Measurements from ENCODE around the gene OLFM3. TPM values are rescaled to one million over a fixed set of nuclear protein-coding genes. Genes with fewer than 3 reads are reported as not detected.

Gene OLFM3
- total RNA-seq, 1 donor from 2014 or later: 0.13 TPM

GRCh38 chr1:101873672-101874071 lies 123.1 kb downstream of the OLFM3 start:
- DNase-seq (ENCODE audit: low read depth): no peak
- TF ChIP-seq, protein P1, sequence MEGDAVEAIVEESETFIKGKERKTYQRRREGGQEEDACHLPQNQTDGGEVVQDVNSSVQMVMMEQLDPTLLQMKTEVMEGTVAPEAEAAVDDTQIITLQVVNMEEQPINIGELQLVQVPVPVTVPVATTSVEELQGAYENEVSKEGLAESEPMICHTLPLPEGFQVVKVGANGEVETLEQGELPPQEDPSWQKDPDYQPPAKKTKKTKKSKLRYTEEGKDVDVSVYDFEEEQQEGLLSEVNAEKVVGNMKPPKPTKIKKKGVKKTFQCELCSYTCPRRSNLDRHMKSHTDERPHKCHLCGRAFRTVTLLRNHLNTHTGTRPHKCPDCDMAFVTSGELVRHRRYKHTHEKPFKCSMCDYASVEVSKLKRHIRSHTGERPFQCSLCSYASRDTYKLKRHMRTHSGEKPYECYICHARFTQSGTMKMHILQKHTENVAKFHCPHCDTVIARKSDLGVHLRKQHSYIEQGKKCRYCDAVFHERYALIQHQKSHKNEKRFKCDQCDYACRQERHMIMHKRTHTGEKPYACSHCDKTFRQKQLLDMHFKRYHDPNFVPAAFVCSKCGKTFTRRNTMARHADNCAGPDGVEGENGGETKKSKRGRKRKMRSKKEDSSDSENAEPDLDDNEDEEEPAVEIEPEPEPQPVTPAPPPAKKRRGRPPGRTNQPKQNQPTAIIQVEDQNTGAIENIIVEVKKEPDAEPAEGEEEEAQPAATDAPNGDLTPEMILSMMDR (IDR thresholded peaks at IDR 0.05; ENCODE audit: insufficient read depth, low read length, poor library complexity, severe bottlenecking): no peak

GRCh38 chr1:101859941-101860340 lies 136.8 kb downstream of the OLFM3 start:
- H3K36me3 ChIP-seq (ENCODE audit: control insufficient read depth, insufficient read depth, low read length): no peaks in the 10 kb centered on the region
- no peak for DNase-seq (ENCODE audit: low read depth)
- H3K4me3 ChIP-seq (ENCODE audit: low read depth, low read length): no peak overlapping the region
- no peaks in the 10 kb centered on the region for H3K27me3 ChIP-seq (ENCODE audit: control insufficient read depth, insufficient read depth, low read length)
- TF ChIP-seq, protein P1 (IDR thresholded peaks at IDR 0.05; ENCODE audit: insufficient read depth, low read length, poor library complexity, severe bottlenecking): no peak

More at GRCh38 chr1:101873672-101874071, 123.1 kb downstream of the OLFM3 start:
- Histone ChIP-seq H3K36me3 (ENCODE audit: control insufficient read depth, insufficient read depth, low read length) (no peaks in the 10 kb centered on the region), H3K4me3 (ENCODE audit: low read depth, low read length) (no peak overlapping the region), H3K27me3 (ENCODE audit: control insufficient read depth, insufficient read depth, low read length) (no peaks in the 10 kb centered on the region)

- TF ChIP-seq, protein P1 (IDR thresholded peaks at IDR 0.05; ENCODE audit: insufficient read depth, low read length, poor library complexity, severe bottlenecking): no peak
- DNase-seq (ENCODE audit: low read depth): no peak
- no peak overlapping the region for H3K4me3 ChIP-seq (ENCODE audit: low read depth, low read length)
Measured at GRCh38 chr1:101854271-101854670, 142.5 kb downstream of the OLFM3 start.

GRCh38 chr1:101852936-101853335 lies 143.8 kb downstream of the OLFM3 start:
- Histone ChIP-seq H3K4me3 (ENCODE audit: low read depth, low read length) (no peak overlapping the region), H3K27me3 (ENCODE audit: control insufficient read depth, insufficient read depth, low read length) (no peaks in the 10 kb centered on the region), H3K36me3 (ENCODE audit: control insufficient read depth, insufficient read depth, low read length) (no peaks in the 10 kb centered on the region)
- TF ChIP-seq, protein P1 (IDR thresholded peaks at IDR 0.05; ENCODE audit: insufficient read depth, low read length, poor library complexity, severe bottlenecking): no peak
- DNase-seq (ENCODE audit: low read depth): no peak

More at GRCh38 chr1:101854271-101854670, 142.5 kb downstream of the OLFM3 start:
- H3K36me3 ChIP-seq (ENCODE audit: control insufficient read depth, insufficient read depth, low read length): no peaks in the 10 kb centered on the region
- no peaks in the 10 kb centered on the region for H3K27me3 ChIP-seq (ENCODE audit: control insufficient read depth, insufficient read depth, low read length)

DNA sequence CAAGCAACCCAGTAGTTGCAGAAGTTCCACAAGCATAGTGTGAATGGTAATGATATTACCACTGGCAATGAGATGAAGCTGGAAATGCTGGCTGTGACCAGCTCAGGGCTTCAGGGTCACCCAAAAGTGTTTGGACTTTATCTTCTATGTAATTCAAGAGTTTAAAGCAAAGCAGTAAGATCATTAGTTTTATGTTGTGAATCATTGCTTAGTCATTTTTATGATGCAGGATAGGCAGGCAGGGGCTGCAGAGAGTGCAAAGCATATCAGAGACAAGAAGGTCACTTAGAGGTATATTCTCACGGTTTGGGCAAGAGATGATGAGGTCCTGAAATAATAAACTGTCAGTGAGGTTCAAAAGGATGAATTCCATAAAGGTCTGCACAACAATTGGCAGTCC lies 147.4 kb downstream of the OLFM3 start:
- DNase-seq (ENCODE audit: low read depth): no peak
- H3K36me3 ChIP-seq (ENCODE audit: control insufficient read depth, insufficient read depth, low read length): no peaks in the 10 kb centered on the region
- H3K27me3 ChIP-seq (ENCODE audit: control insufficient read depth, insufficient read depth, low read length): no peaks in the 10 kb centered on the region
- TF ChIP-seq, protein P1 (IDR thresholded peaks at IDR 0.05; ENCODE audit: insufficient read depth, low read length, poor library complexity, severe bottlenecking): no peak
- no peak overlapping the region for H3K4me3 ChIP-seq (ENCODE audit: low read depth, low read length)

DNA sequence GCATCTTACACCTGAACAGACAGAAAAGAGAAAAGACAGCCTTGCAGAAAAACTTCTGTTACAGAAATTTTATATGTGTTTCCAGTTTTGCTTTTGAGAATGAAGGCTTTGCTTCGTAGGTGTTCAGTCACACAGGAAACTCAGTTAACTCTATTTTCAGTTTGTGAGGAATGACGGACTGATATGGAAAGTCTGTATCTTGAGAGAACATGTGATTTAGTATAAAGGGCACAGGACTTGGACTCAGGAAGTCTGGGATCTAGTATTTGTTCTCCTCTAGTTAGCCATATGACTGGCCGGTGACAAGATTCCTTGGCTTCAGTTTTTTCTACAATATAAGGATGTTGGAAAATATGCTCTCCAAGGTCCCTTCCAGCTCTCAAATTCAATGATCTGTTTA lies 149.1 kb downstream of the OLFM3 start:
- TF ChIP-seq, protein P1 (IDR thresholded peaks at IDR 0.05; ENCODE audit: insufficient read depth, low read length, poor library complexity, severe bottlenecking): no peak
- H3K36me3 ChIP-seq (ENCODE audit: control insufficient read depth, insufficient read depth, low read length): no peaks in the 10 kb centered on the region
- H3K27me3 ChIP-seq (ENCODE audit: control insufficient read depth, insufficient read depth, low read length): no peaks in the 10 kb centered on the region
- H3K4me3 ChIP-seq (ENCODE audit: low read depth, low read length): no peak overlapping the region
- no peak for DNase-seq (ENCODE audit: low read depth)
